WI38 (cell line): ENCODE measurements around the gene LRRC4B.

Experiments used
- H3K4me3 ChIP-seq: 2 replicates; pipeline ENCODE4 v1.5.1; 2011; ENCODE audit warnings: low read depth, mild to moderate bottlenecking, control low read depth, low read length
- CTCF ChIP-seq: IDR thresholded peaks from 2 replicates; pipeline ENCODE4 v1.5.1; 2012; ENCODE audit warnings: low read depth, mild to moderate bottlenecking, control low read depth, low read length

Gene LRRC4B

GRCh38 chr19:50520822-50521465, 47.3 kb downstream of the LRRC4B start:
- no peak overlapping the region for H3K4me3 ChIP-seq
- no peak for TF ChIP-seq CTCF

DNA sequence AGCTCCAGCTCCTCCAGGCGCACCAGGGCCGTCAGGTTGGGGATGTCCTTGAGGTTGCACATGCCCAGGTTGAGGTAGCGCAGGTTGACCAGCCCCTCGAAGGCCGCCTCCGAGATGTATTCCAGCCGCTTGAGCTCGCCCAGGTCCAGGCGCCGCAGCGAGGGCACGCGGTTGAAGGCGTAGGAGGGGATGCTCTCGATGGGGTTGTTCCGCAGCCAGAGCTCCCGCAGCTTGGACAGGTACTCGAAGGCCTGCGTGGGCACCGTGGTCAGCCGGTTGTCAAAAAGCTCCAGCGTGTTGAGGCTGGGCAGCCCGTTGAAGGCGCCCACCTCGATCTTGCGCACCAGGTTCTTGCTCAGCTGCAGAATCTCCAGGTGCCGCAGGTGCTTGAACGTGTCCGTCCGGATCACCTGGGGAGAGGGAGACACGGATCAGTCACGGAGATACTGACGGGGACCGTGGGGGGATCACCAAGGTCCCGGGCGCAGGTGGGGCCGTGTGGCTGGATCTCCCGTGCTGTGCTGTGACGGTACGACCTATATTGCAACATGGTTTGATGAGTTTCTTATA, 49.1 kb downstream of the LRRC4B start:
- H3K4me3 ChIP-seq, result no peak overlapping the region
- no peak for TF ChIP-seq CTCF

GRCh38 chr19:50518091-50519005, 49.9 kb downstream of the LRRC4B start:
- no peak for TF ChIP-seq CTCF
- no peak overlapping the region for H3K4me3 ChIP-seq

DNA sequence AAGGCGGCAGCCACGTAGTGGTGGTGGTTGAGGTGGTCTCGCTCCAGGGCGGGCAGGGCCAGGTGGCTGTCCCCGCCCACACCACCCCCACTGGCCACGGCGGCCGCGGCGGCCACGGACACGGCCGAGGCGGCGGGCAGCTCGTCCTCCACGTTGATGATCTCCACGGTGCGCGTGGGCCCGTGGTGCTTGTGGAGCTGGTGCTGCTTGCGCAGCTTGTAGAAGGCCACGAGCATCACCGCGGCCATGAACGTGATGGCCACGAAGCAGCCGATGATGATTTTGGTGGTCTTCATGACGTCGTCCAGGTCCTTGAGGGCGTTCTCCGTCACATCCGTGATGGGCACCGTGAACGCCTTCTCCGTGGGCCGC, 50.5 kb downstream of the LRRC4B start:
- no peak overlapping the region for H3K4me3 ChIP-seq
- no peak for TF ChIP-seq CTCF

- no peak for TF ChIP-seq CTCF
- H3K4me3 ChIP-seq, result no peak overlapping the region
Observed at GRCh38 chr19:50516964-50517703, 51.1 kb downstream of the LRRC4B start.

DNA sequence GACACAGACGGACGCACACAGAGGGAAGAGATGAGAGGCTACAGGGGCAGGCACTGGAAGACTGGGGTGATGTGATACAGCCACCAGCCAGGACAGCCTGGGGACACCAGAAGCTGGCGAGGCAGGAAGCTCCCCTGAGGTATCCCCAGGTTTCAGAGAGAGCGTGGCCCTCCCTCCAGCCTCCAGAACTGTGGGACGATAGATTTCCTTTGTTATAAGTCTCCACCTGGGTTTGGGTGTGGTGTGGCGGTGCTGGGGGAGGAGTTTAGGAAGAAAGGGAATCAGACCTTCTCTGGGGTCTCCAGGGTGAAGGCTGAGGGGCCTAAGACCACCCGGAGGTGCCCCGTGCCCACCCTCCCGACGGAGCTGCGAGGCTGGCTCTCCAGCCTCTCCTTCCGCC, 51.8 kb downstream of the LRRC4B start:
- H3K4me3 ChIP-seq, result no peak overlapping the region
- no peak for TF ChIP-seq CTCF
